ENCODE data around the gene B4GALNT3. TPM values are rescaled to one million over a fixed set of nuclear protein-coding genes. Genes with fewer than 3 reads are reported as not detected.
A peak's percentile ranks its signal among the peaks of the same experiment; 100 is the strongest.

The B4GALNT3 gene
- total and polyA plus RNA-seq, 2 of the 13 experiments (the other 11 are each of a cell fraction or from before 2014, with no cell fraction given), result 3.2 to 4.4 TPM

DNA sequence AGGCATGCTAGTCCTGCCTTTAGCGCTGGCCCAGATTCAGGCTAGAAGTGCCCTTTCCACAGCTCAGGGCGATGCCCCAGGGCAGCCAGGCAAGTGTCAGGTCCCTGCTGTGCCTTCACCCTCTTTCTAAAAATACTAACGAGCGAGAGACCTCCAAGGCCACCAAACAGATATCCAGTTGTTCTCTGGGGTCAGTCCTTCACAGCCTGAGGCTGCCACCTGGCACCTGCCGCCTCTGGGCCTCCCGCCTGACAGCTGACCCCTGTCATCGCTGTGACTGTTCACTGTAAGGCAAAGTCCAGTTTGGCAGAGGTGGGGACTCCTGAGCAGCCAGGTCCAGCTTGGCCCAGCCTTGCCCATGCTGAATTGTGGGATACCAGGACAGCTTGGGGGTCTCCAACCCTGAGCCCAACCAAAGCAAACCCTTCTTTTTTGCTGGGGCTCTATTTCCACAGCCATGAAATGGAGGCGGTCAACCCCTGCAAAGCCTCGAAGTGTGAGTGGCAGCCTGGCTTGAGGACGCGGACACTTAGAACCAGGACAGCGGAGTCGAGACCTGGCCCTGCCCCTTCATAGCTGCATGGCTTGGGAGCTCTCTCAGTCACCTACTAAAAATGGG lies 123.6 kb downstream of the B4GALNT3 start (continued):
- TF ChIP-seq PHF20 (CRISPR knock-in tag; IDR thresholded peaks at IDR 0.05), result no peak; the same call in 1 of the 2 replicates
- TF ChIP-seq PTBP1 (IDR thresholded peaks at IDR 0.05; ENCODE audit: low read depth, low read length, poor library complexity, severe bottlenecking), result no peak
- TF ChIP-seq SAP130 (CRISPR knock-in tag; IDR thresholded peaks at IDR 0.05; ENCODE audit: low read depth), result peak; percentile 94
- TF ChIP-seq RXRA (CRISPR knock-in tag; IDR thresholded peaks at IDR 0.05), result peak; percentile 96
- TF ChIP-seq RFXAP (CRISPR knock-in tag; IDR thresholded peaks at IDR 0.05; ENCODE audit: borderline replicate concordance), result no peak
- TF ChIP-seq, protein P1, sequence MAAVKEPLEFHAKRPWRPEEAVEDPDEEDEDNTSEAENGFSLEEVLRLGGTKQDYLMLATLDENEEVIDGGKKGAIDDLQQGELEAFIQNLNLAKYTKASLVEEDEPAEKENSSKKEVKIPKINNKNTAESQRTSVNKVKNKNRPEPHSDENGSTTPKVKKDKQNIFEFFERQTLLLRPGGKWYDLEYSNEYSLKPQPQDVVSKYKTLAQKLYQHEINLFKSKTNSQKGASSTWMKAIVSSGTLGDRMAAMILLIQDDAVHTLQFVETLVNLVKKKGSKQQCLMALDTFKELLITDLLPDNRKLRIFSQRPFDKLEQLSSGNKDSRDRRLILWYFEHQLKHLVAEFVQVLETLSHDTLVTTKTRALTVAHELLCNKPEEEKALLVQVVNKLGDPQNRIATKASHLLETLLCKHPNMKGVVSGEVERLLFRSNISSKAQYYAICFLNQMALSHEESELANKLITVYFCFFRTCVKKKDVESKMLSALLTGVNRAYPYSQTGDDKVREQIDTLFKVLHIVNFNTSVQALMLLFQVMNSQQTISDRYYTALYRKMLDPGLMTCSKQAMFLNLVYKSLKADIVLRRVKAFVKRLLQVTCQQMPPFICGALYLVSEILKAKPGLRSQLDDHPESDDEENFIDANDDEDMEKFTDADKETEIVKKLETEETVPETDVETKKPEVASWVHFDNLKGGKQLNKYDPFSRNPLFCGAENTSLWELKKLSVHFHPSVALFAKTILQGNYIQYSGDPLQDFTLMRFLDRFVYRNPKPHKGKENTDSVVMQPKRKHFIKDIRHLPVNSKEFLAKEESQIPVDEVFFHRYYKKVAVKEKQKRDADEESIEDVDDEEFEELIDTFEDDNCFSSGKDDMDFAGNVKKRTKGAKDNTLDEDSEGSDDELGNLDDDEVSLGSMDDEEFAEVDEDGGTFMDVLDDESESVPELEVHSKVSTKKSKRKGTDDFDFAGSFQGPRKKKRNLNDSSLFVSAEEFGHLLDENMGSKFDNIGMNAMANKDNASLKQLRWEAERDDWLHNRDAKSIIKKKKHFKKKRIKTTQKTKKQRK (IDR thresholded peaks at IDR 0.05; ENCODE audit: low read length), result no peak
- no peak for TF ChIP-seq CHD2 (IDR thresholded peaks at IDR 0.05; ENCODE audit: low read depth, low read length)
- peak; percentile 55; the same call in 1 of the 2 replicates for TF ChIP-seq SIX4 (CRISPR knock-in tag; IDR thresholded peaks at IDR 0.05)
- TF ChIP-seq ZNF33B (CRISPR knock-in tag; IDR thresholded peaks at IDR 0.05), result no peak
- TF ChIP-seq, protein P2, sequence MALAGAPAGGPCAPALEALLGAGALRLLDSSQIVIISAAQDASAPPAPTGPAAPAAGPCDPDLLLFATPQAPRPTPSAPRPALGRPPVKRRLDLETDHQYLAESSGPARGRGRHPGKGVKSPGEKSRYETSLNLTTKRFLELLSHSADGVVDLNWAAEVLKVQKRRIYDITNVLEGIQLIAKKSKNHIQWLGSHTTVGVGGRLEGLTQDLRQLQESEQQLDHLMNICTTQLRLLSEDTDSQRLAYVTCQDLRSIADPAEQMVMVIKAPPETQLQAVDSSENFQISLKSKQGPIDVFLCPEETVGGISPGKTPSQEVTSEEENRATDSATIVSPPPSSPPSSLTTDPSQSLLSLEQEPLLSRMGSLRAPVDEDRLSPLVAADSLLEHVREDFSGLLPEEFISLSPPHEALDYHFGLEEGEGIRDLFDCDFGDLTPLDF (CRISPR knock-in tag; IDR thresholded peaks at IDR 0.05), result no peak
- TF ChIP-seq ZNF674 (CRISPR knock-in tag; IDR thresholded peaks at IDR 0.05; ENCODE audit: low read depth), result no peak
- peak; percentile 74 for TF ChIP-seq SRY (CRISPR knock-in tag; IDR thresholded peaks at IDR 0.05)
- peak; percentile 78; the same call in 1 of the 2 replicates for TF ChIP-seq FOXO1 (CRISPR knock-in tag; IDR thresholded peaks at IDR 0.05)
- no peak for TF ChIP-seq ZBTB1 (CRISPR knock-in tag; IDR thresholded peaks at IDR 0.05; ENCODE audit: borderline replicate concordance)
- TF ChIP-seq BHLHE40 (IDR thresholded peaks at IDR 0.05; ENCODE audit: low read length), result peak; percentile 57; the same call in 1 of the 2 replicates
- TF ChIP-seq, protein P3, sequence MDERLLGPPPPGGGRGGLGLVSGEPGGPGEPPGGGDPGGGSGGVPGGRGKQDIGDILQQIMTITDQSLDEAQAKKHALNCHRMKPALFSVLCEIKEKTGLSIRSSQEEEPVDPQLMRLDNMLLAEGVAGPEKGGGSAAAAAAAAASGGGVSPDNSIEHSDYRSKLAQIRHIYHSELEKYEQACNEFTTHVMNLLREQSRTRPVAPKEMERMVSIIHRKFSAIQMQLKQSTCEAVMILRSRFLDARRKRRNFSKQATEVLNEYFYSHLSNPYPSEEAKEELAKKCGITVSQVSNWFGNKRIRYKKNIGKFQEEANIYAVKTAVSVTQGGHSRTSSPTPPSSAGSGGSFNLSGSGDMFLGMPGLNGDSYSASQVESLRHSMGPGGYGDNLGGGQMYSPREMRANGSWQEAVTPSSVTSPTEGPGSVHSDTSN (CRISPR knock-in tag; IDR thresholded peaks at IDR 0.05), result no peak
- TF ChIP-seq, protein P4, sequence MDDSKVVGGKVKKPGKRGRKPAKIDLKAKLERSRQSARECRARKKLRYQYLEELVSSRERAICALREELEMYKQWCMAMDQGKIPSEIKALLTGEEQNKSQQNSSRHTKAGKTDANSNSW (CRISPR knock-in tag; IDR thresholded peaks at IDR 0.05; ENCODE audit: borderline replicate concordance), result no peak
- TF ChIP-seq ELF1 (CRISPR knock-in tag; IDR thresholded peaks at IDR 0.05), result no peak
- TF ChIP-seq, protein P5, sequence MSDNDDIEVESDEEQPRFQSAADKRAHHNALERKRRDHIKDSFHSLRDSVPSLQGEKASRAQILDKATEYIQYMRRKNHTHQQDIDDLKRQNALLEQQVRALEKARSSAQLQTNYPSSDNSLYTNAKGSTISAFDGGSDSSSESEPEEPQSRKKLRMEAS (IDR thresholded peaks at IDR 0.05), result peak; percentile 92
- peak; percentile 61 for TF ChIP-seq ZFY (CRISPR knock-in tag; IDR thresholded peaks at IDR 0.05)
- TF ChIP-seq MED13 (CRISPR knock-in tag; IDR thresholded peaks at IDR 0.05), result no peak
- TF ChIP-seq EED (CRISPR knock-in tag; IDR thresholded peaks at IDR 0.05), result no peak
- TF ChIP-seq NR2F6 (IDR thresholded peaks at IDR 0.05), result peak; percentile 91
- peak; percentile 96 for TF ChIP-seq NR2F6 (CRISPR knock-in tag; IDR thresholded peaks at IDR 0.05)
- no peak; the same call in 1 of the 2 replicates for TF ChIP-seq ZNF768 (CRISPR knock-in tag; IDR thresholded peaks at IDR 0.05)
- peak; percentile 94 for TF ChIP-seq RARA (CRISPR knock-in tag; IDR thresholded peaks at IDR 0.05)
- no peak for TF ChIP-seq PCBP1 (IDR thresholded peaks at IDR 0.05; ENCODE audit: borderline replicate concordance, low read depth, low read length)
- TF ChIP-seq CENPT (CRISPR knock-in tag; IDR thresholded peaks at IDR 0.05; ENCODE audit: low read depth), result no peak
- peak; percentile 94 for TF ChIP-seq TARDBP (CRISPR knock-in tag; IDR thresholded peaks at IDR 0.05)
